GM21360 (cell line): ENCODE measurements around the gene CBX7.
"Not testable (repeated sequence)": the region's sequence is repeated elsewhere in the genome, so short reads cannot be mapped to it uniquely, and the experiment has no call there.

Experiments
- ATAC-seq: cut with Tn5 transposase; IDR thresholded peaks from one replicate; pipeline ENCODE4 v1.9.1; 2021; ENCODE audit warnings: mild to moderate bottlenecking, moderate library complexity; ENCODE audit not compliant: unreplicated experiment

The CBX7 gene

GRCh38 chr22:39174498-39175352 is 22.2 kb upstream of the CBX7 start:
- ATAC-seq = no peak

GRCh38 chr22:39173787-39174497 is 21.5 kb upstream of the CBX7 start:
- no peak for ATAC-seq

- ATAC-seq = no peak
Observed at GRCh38 chr22:39173050-39173706, 20.7 kb upstream of the CBX7 start.

GRCh38 chr22:39172265-39173049 is 20.0 kb upstream of the CBX7 start:
- ATAC-seq = not testable (repeated sequence)

GRCh38 chr22:39171623-39172264 is 19.3 kb upstream of the CBX7 start:
- no peak for ATAC-seq

GRCh38 chr22:39170825-39171622 is 18.5 kb upstream of the CBX7 start:
- no peak for ATAC-seq

GRCh38 chr22:39169797-39170466 is 17.5 kb upstream of the CBX7 start:
- no peak for ATAC-seq

- no peak for ATAC-seq
Observed at GRCh38 chr22:39166547-39166946, 14.1 kb upstream of the CBX7 start.

GRCh38 chr22:39156093-39156492 is 3.6 kb upstream of the CBX7 start:
- not testable (repeated sequence) for ATAC-seq

GRCh38 chr22:39155421-39155820 is 2.9 kb upstream of the CBX7 start:
- ATAC-seq = no peak

- no peak for ATAC-seq
Observed at GRCh38 chr22:39153220-39153717, 789 bp upstream of the CBX7 start.

- no peak for ATAC-seq
Observed at GRCh38 chr22:39152024-39152510, 413 bp downstream of the CBX7 start.

GRCh38 chr22:39151329-39151975 is 1.0 kb downstream of the CBX7 start:
- ATAC-seq = no peak

GRCh38 chr22:39150848-39151215 is 1.6 kb downstream of the CBX7 start:
- ATAC-seq = no peak

GRCh38 chr22:39149915-39150847 is 2.3 kb downstream of the CBX7 start:
- no peak for ATAC-seq

- no peak for ATAC-seq
Observed at GRCh38 chr22:39148727-39149535, 3.5 kb downstream of the CBX7 start.
